CD4-positive, alpha-beta T cell treated with Interleukin-10 for 1 hour (primary cell): ENCODE results near the gene NSF.
"Not testable (repeated sequence)": the region's sequence is repeated elsewhere in the genome, so short reads cannot be mapped to it uniquely, and the experiment has no call there.

Experiments
- DNase-seq: peaks from one replicate; pipeline ENCODE4 v3.0.0-alpha.2; 2020

NSF gene

GRCh38 chr17:46632146-46632545 is 41.7 kb downstream of the NSF start:
- DNase-seq: not testable (repeated sequence)

GRCh38 chr17:46634844-46635243 is 44.4 kb downstream of the NSF start:
- not testable (repeated sequence) for DNase-seq

GRCh38 chr17:46641861-46642656 is 51.6 kb downstream of the NSF start:
- not testable (repeated sequence) for DNase-seq

- DNase-seq: not testable (repeated sequence)
These were observed 56.8 kb downstream of the NSF start for GRCh38 chr17:46647251-46647650.

- not testable (repeated sequence) for DNase-seq
These were observed 57.3 kb downstream of the NSF start for GRCh38 chr17:46647688-46648278.

GRCh38 chr17:46649246-46649645 is 58.8 kb downstream of the NSF start:
- DNase-seq: not testable (repeated sequence)

GRCh38 chr17:46652024-46652643 is 61.7 kb downstream of the NSF start:
- not testable (repeated sequence) for DNase-seq

- not testable (repeated sequence) for DNase-seq
These were observed 67.8 kb downstream of the NSF start for GRCh38 chr17:46658235-46658634.

GRCh38 chr17:46659702-46660101 is 69.2 kb downstream of the NSF start:
- DNase-seq: not testable (repeated sequence)

GRCh38 chr17:46663123-46663522 is 72.7 kb downstream of the NSF start:
- DNase-seq: not testable (repeated sequence)

GRCh38 chr17:46663552-46663951 is 73.1 kb downstream of the NSF start:
- not testable (repeated sequence) for DNase-seq

GRCh38 chr17:46665969-46666368 is 75.5 kb downstream of the NSF start:
- DNase-seq: not testable (repeated sequence)

- DNase-seq: not testable (repeated sequence)
These were observed 80.3 kb downstream of the NSF start for GRCh38 chr17:46670789-46671188.

- not testable (repeated sequence) for DNase-seq
These were observed 82.3 kb downstream of the NSF start for GRCh38 chr17:46672777-46673176.

- not testable (repeated sequence) for DNase-seq
These were observed 87.3 kb downstream of the NSF start for GRCh38 chr17:46677819-46678218.

- DNase-seq: not testable (repeated sequence)
These were observed 93.2 kb downstream of the NSF start for GRCh38 chr17:46683653-46684052.

GRCh38 chr17:46685284-46685683 is 94.8 kb downstream of the NSF start:
- not testable (repeated sequence) for DNase-seq

GRCh38 chr17:46692196-46692595 is 101.7 kb downstream of the NSF start:
- not testable (repeated sequence) for DNase-seq

GRCh38 chr17:46693283-46693682 is 102.8 kb downstream of the NSF start:
- DNase-seq: not testable (repeated sequence)

GRCh38 chr17:46696522-46696921 is 106.1 kb downstream of the NSF start:
- DNase-seq: not testable (repeated sequence)

GRCh38 chr17:46699014-46699413 is 108.5 kb downstream of the NSF start:
- not testable (repeated sequence) for DNase-seq

GRCh38 chr17:46717999-46718398 is 127.5 kb downstream of the NSF start:
- no peak for DNase-seq

GRCh38 chr17:46719891-46720290 is 129.4 kb downstream of the NSF start:
- no peak for DNase-seq

GRCh38 chr17:46720408-46720807 is 129.9 kb downstream of the NSF start:
- no peak for DNase-seq
